Measurements from ENCODE around the gene VIL1. TPM values are rescaled to one million over a fixed set of nuclear protein-coding genes. Genes with fewer than 3 reads are reported as not detected.

Gene VIL1
- total and polyA plus RNA-seq, 12 donors = 0.09 to 4.5 (median 0.43) TPM; not detected in 6

- 34 to 59% (median 46%) methylated on average over 2 of the region's 2 CpGs for WGBS, 4 donors
- Histone ChIP-seq H3K4me1 (replicated peaks in 1 of 2) (peaks cover 0 to 3% of the 10 kb centered on the region in 2 donors), H3K27ac (peak overlapping the region in 1 of 5 donors; percentile 43), H3K4me3 (no peak overlapping the region), H3K27me3 (no peaks in the 10 kb centered on the region), H3K36me3 (replicated peaks in 1 of 2) (peaks cover 0 to 7% of the 10 kb centered on the region in 2 donors), H3K9me3 (replicated peaks in 1 of 3) (no peaks in the 10 kb centered on the region)
- DNase-seq = no peak
- no peak for TF ChIP-seq POLR2A (IDR thresholded peaks at IDR 0.05)
- TF ChIP-seq, protein P1, sequence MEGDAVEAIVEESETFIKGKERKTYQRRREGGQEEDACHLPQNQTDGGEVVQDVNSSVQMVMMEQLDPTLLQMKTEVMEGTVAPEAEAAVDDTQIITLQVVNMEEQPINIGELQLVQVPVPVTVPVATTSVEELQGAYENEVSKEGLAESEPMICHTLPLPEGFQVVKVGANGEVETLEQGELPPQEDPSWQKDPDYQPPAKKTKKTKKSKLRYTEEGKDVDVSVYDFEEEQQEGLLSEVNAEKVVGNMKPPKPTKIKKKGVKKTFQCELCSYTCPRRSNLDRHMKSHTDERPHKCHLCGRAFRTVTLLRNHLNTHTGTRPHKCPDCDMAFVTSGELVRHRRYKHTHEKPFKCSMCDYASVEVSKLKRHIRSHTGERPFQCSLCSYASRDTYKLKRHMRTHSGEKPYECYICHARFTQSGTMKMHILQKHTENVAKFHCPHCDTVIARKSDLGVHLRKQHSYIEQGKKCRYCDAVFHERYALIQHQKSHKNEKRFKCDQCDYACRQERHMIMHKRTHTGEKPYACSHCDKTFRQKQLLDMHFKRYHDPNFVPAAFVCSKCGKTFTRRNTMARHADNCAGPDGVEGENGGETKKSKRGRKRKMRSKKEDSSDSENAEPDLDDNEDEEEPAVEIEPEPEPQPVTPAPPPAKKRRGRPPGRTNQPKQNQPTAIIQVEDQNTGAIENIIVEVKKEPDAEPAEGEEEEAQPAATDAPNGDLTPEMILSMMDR (IDR thresholded peaks at IDR 0.05) = no peak
- intact Hi-C loops (cut with DNase I) = no loop called here
Measured at GRCh38 chr2:218501665-218502064, 82.7 kb downstream of the VIL1 start.

MicroRNAs encoded within 50 kb of the gene (microRNA counts, 767-probe panel; counts per million panel counts)
- microRNA hsa-miR-26b-5p = 6,378 to 7,724 counts per million in 2 donors

Small RNA genes within 50 kb of the gene (microRNA-seq; reads per million reads assigned to microRNA genes)
- gene MIR26B = 38,454 to 77,113 (median 55,073) reads per million in 3 donors

Small RNA genes within 50 kb of the gene (small RNA-seq; reads per million reads assigned to genes)
- gene MIR26B = 767 to 1,000 reads per million in 2 donors

Other genes with a start within 250 kb of the VIL1 start
- 100 to 1,000 TPM; 122 to 254 (median 188) TPM for gene ARPC2, start 201.9 kb upstream of the VIL1 start, total RNA-seq
- gene ARPC2, start 201.9 kb upstream of the VIL1 start, polyA plus RNA-seq = 100 to 1,000 TPM in 2 of 3 donors, 10 to 100 TPM in 1; 93.5 to 284 (median 118) TPM
- 10 to 100 TPM in 1 of 9 donors, 1 to 10 TPM in 7, under 1 TPM in 1; 0.22 to 15.3 (median 2.9) TPM for gene GPBAR1, start 158.1 kb upstream of the VIL1 start, total RNA-seq
- 1 to 10 TPM in 2 of 3 donors, under 1 TPM in 1; 0.11 to 4.0 (median 2.1) TPM for gene GPBAR1, start 158.1 kb upstream of the VIL1 start, polyA plus RNA-seq
- 100 to 1,000 TPM in 6 of 9 donors, 10 to 100 TPM in 3; 84.9 to 314 (median 116) TPM for gene AAMP, start 149.0 kb upstream of the VIL1 start, total RNA-seq
- gene AAMP, start 149.0 kb upstream of the VIL1 start, polyA plus RNA-seq = 100 to 1,000 TPM in 1 of 3 donors, 10 to 100 TPM in 2; 54.8 to 129 (median 89.0) TPM
- gene PNKD, start 148.6 kb upstream of the VIL1 start, total RNA-seq = 100 to 1,000 TPM in 3 of 9 donors, 10 to 100 TPM in 6; 48.8 to 118 (median 80.7) TPM
- 100 to 1,000 TPM in 2 of 3 donors, 10 to 100 TPM in 1; 56.9 to 181 (median 139) TPM for gene PNKD, start 148.6 kb upstream of the VIL1 start, polyA plus RNA-seq
- gene TMBIM1, start 126.6 kb upstream of the VIL1 start, total RNA-seq = 100 to 1,000 TPM in 8 of 9 donors, 10 to 100 TPM in 1; 66.0 to 293 (median 198) TPM
- gene TMBIM1, start 126.6 kb upstream of the VIL1 start, polyA plus RNA-seq = 100 to 1,000 TPM in 1 of 3 donors, 10 to 100 TPM in 2; 25.7 to 201 (median 63.8) TPM
- 1 to 10 TPM in 1 of 9 donors, under 1 TPM in 4, not detected in 4; 0.46 to 3.2 (median 0.50) TPM for gene CATIP, start 62.3 kb upstream of the VIL1 start, total RNA-seq
- gene CATIP, start 62.3 kb upstream of the VIL1 start, polyA plus RNA-seq = 1 to 10 TPM in 1 of 3 donors, under 1 TPM in 2; 0.11 to 2.4 (median 0.27) TPM
- gene SLC11A1, start 36.9 kb upstream of the VIL1 start, total RNA-seq = 10 to 100 TPM in 7 of 9 donors, 1 to 10 TPM in 2; 1.1 to 83.6 (median 30.0) TPM
- 10 to 100 TPM in 2 of 3 donors, 1 to 10 TPM in 1; 6.3 to 89.9 (median 31.8) TPM for gene SLC11A1, start 36.9 kb upstream of the VIL1 start, polyA plus RNA-seq
- 100 to 1,000 TPM in 6 of 9 donors, 10 to 100 TPM in 3; 53.1 to 161 (median 118) TPM for gene CTDSP1, start 19.3 kb upstream of the VIL1 start, total RNA-seq
- gene CTDSP1, start 19.3 kb upstream of the VIL1 start, polyA plus RNA-seq = 100 to 1,000 TPM in 1 of 3 donors, 10 to 100 TPM in 2; 34.0 to 119 (median 98.9) TPM
- 10 to 100 TPM in 7 of 9 donors, 1 to 10 TPM in 2; 4.8 to 30.7 (median 14.0) TPM for gene USP37, start 149.2 kb downstream of the VIL1 start, total RNA-seq
- gene USP37, start 149.2 kb downstream of the VIL1 start, polyA plus RNA-seq = 1 to 10 TPM; 2.5 to 8.3 (median 3.3) TPM
- 10 to 100 TPM; 28.6 to 58.5 (median 39.5) TPM for gene CNOT9, start 149.7 kb downstream of the VIL1 start, total RNA-seq
- 10 to 100 TPM; 20.4 to 47.7 (median 22.8) TPM for gene CNOT9, start 149.7 kb downstream of the VIL1 start, polyA plus RNA-seq
- 1 to 10 TPM in 6 of 9 donors, under 1 TPM in 3; 0.72 to 5.8 (median 1.3) TPM for gene PLCD4, start 188.8 kb downstream of the VIL1 start, total RNA-seq
- 10 to 100 TPM in 1 of 3 donors, 1 to 10 TPM in 2; 4.5 to 23.2 (median 5.5) TPM for gene PLCD4, start 188.8 kb downstream of the VIL1 start, polyA plus RNA-seq
- gene ZNF142, start 240.5 kb downstream of the VIL1 start, total RNA-seq = 10 to 100 TPM in 8 of 9 donors, 1 to 10 TPM in 1; 6.5 to 24.6 (median 20.6) TPM
- 10 to 100 TPM in 1 of 3 donors, 1 to 10 TPM in 2; 8.6 to 21.0 (median 9.5) TPM for gene ZNF142, start 240.5 kb downstream of the VIL1 start, polyA plus RNA-seq
- 10 to 100 TPM; 16.1 to 54.6 (median 41.4) TPM for gene BCS1L, start 240.6 kb downstream of the VIL1 start, total RNA-seq
- gene BCS1L, start 240.6 kb downstream of the VIL1 start, polyA plus RNA-seq = 10 to 100 TPM; 39.2 to 97.9 (median 84.2) TPM

Measured in adrenal gland (tissue), 12 donors.